GM21717 (cell line): Measurements from ENCODE around the gene KHDRBS2.

Source experiments
- ATAC-seq: cut with Tn5 transposase; IDR thresholded peaks from one replicate; pipeline ENCODE4 v1.9.1; 2021; ENCODE audit warnings: mild to moderate bottlenecking, moderate library complexity; ENCODE audit not compliant: unreplicated experiment

The KHDRBS2 gene

GRCh38 chr6:62039605-62040004 is 246.4 kb downstream of the KHDRBS2 start:
- no peak for ATAC-seq

GRCh38 chr6:62037445-62037844 is 248.6 kb downstream of the KHDRBS2 start:
- no peak for ATAC-seq

- ATAC-seq, result no peak
These were observed 250.1 kb downstream of the KHDRBS2 start for GRCh38 chr6:62035952-62036351.

- no peak for ATAC-seq
These were observed 272.3 kb downstream of the KHDRBS2 start for GRCh38 chr6:62013719-62014118.

GRCh38 chr6:62009445-62009844 is 276.6 kb downstream of the KHDRBS2 start:
- no peak for ATAC-seq

- no peak for ATAC-seq
These were observed 296.4 kb downstream of the KHDRBS2 start for GRCh38 chr6:61989616-61990015.

- no peak for ATAC-seq
These were observed 305.4 kb downstream of the KHDRBS2 start for GRCh38 chr6:61980622-61981021.

GRCh38 chr6:61977947-61978346 is 308.1 kb downstream of the KHDRBS2 start:
- no peak for ATAC-seq

GRCh38 chr6:61977099-61977498 is 308.9 kb downstream of the KHDRBS2 start:
- no peak for ATAC-seq

- ATAC-seq, result no peak
These were observed 326.8 kb downstream of the KHDRBS2 start for GRCh38 chr6:61959196-61959595.

- no peak for ATAC-seq
These were observed 332.2 kb downstream of the KHDRBS2 start for GRCh38 chr6:61953851-61954250.

- ATAC-seq, result no peak
These were observed 334.4 kb downstream of the KHDRBS2 start for GRCh38 chr6:61951586-61951985.

- ATAC-seq, result no peak
These were observed 335.2 kb downstream of the KHDRBS2 start for GRCh38 chr6:61950811-61951210.

- ATAC-seq, result no peak
These were observed 336.1 kb downstream of the KHDRBS2 start for GRCh38 chr6:61949971-61950370.

- no peak for ATAC-seq
These were observed 336.9 kb downstream of the KHDRBS2 start for GRCh38 chr6:61949161-61949560.

- ATAC-seq, result no peak
These were observed 338.6 kb downstream of the KHDRBS2 start for GRCh38 chr6:61947311-61947947.

GRCh38 chr6:61940919-61941318 is 345.1 kb downstream of the KHDRBS2 start:
- ATAC-seq, result no peak

- ATAC-seq, result no peak
These were observed 350.7 kb downstream of the KHDRBS2 start for GRCh38 chr6:61935242-61935846.

GRCh38 chr6:61909486-61909885 is 376.5 kb downstream of the KHDRBS2 start:
- ATAC-seq, result no peak

- ATAC-seq, result no peak
These were observed 384.3 kb downstream of the KHDRBS2 start for GRCh38 chr6:61901748-61902147.

- no peak for ATAC-seq
These were observed 391.5 kb downstream of the KHDRBS2 start for GRCh38 chr6:61894536-61894935.

- ATAC-seq, result no peak
These were observed 398.6 kb downstream of the KHDRBS2 start for GRCh38 chr6:61887423-61887822.
